Omental fat pad (tissue), 4 donors: ENCODE measurements around the gene DOCK4. TPM values are rescaled to one million over a fixed set of nuclear protein-coding genes. Genes with fewer than 3 reads are reported as not detected.

Source experiments
- ATAC-seq: fragments of 150-250 bp; one replicate; pipeline ENCODE4 v1.9.1; 2016; ENCODE audit warnings: mild to moderate bottlenecking, moderate library complexity; ENCODE audit not compliant: low FRiP score
- DNase-seq: peaks from one replicate; pipeline ENCODE4 v3.0.0-alpha.2; 2019; ENCODE audit warnings: low spot score
- CTCF ChIP-seq, 3 donors: fragments of 450-650 bp; IDR thresholded peaks; one replicate each; pipeline ENCODE4 v1.5.1; 2016 to 2017; ENCODE audit warnings: antibody characterized with exemption in 3 of 3, mild to moderate bottlenecking in 3 of 3, moderate library complexity in 2 of 3
- total RNA-seq, 4 donors: library from RNA; depleted of rRNA; stranded (reverse); fragments of >200 nt; gene quantifications; one replicate each; pipeline ENCODE4 v1.1.0, GENCODE V29; 2016

DOCK4 gene
- total RNA-seq, 4 donors from 2014 or later = 47.5 to 86.9 (median 59.7) TPM

- DNase-seq = no peak
- no peak for TF ChIP-seq CTCF (IDR thresholded peaks at IDR 0.05)
- no peak for ATAC-seq
Measured at GRCh38 chr7:112079122-112079521, 127.1 kb downstream of the DOCK4 start.

- DNase-seq (no peak), ATAC-seq (no peak)
- TF ChIP-seq CTCF (IDR thresholded peaks at IDR 0.05) = no peak
Measured at GRCh38 chr7:112076324-112076723, 129.9 kb downstream of the DOCK4 start.

- DNase-seq (no peak), ATAC-seq (no peak)
- no peak for TF ChIP-seq CTCF (IDR thresholded peaks at IDR 0.05)
Measured at GRCh38 chr7:112074464-112074863, 131.7 kb downstream of the DOCK4 start.

GRCh38 chr7:112073530-112073929 lies 132.7 kb downstream of the DOCK4 start:
- DNase-seq (no peak), ATAC-seq (no peak)
- no peak for TF ChIP-seq CTCF (IDR thresholded peaks at IDR 0.05)

GRCh38 chr7:112072541-112073245 lies 133.5 kb downstream of the DOCK4 start:
- no peak for ATAC-seq
- no peak for TF ChIP-seq CTCF (IDR thresholded peaks at IDR 0.05)
- DNase-seq = no peak

- DNase-seq = no peak
- ATAC-seq = no peak
- no peak for TF ChIP-seq CTCF (IDR thresholded peaks at IDR 0.05)
Measured at GRCh38 chr7:112071856-112072255, 134.3 kb downstream of the DOCK4 start.

GRCh38 chr7:112070674-112071256 lies 135.4 kb downstream of the DOCK4 start:
- no peak for TF ChIP-seq CTCF (IDR thresholded peaks at IDR 0.05)
- no peak for ATAC-seq
- DNase-seq = no peak
